Lung (tissue), 12 donors: ENCODE measurements around the gene SMARCAL1. TPM values are rescaled to one million over a fixed set of nuclear protein-coding genes. Genes with fewer than 3 reads are reported as not detected.

Source experiments
- ATAC-seq: fragments of 200-7000 bp; cut with Tn5 transposase; one replicate; pipeline ENCODE4 v1.9.1; 2020; ENCODE audit warnings: moderate number of reproducible peaks; ENCODE audit not compliant: insufficient read depth, low FRiP score
- DNase-seq, 3 donors: peaks; one replicate each; pipeline ENCODE4 v3.0.0-alpha.2; 2013 to 2017
- H3K27ac ChIP-seq, 2 donors: one replicate each; pipeline ENCODE4 v1.5.1; 2013; ENCODE audit warnings: mild to moderate bottlenecking in 2 of 2, moderate library complexity in 2 of 2, control low read depth in 1 of 2, inconsistent platforms in 1 of 2, low read depth in 1 of 2, low read length in 1 of 2
- H3K27me3 ChIP-seq, 3 donors: one replicate each; pipeline ENCODE4 v1.5.1; 2013; ENCODE audit warnings: low read length in 2 of 3; ENCODE audit not compliant: control insufficient read depth in 3 of 3, insufficient read depth in 3 of 3
- H3K36me3 ChIP-seq, 4 donors: one replicate each; pipeline ENCODE4 v1.5.1; 2013; ENCODE audit warnings: low read length in 4 of 4, mild to moderate bottlenecking in 1 of 4, moderate library complexity in 1 of 4; ENCODE audit not compliant: control insufficient read depth in 4 of 4, insufficient read depth in 4 of 4
- H3K4me1 ChIP-seq, 5 donors: one replicate each; pipeline ENCODE4 v1.5.1; 2013; ENCODE audit warnings: low read length in 5 of 5, mild to moderate bottlenecking in 2 of 5, moderate library complexity in 1 of 5; ENCODE audit not compliant: control insufficient read depth in 5 of 5, insufficient read depth in 5 of 5
- H3K4me3 ChIP-seq: one replicate; pipeline ENCODE4 v1.5.1; 2013; ENCODE audit warnings: mild to moderate bottlenecking, control low read depth, moderate library complexity
- H3K9ac ChIP-seq, 2 donors: one replicate each; pipeline ENCODE4 v1.5.1; 2013; ENCODE audit warnings: low read length in 2 of 2, control low read depth in 1 of 2; ENCODE audit not compliant: insufficient read depth in 1 of 2
- H3K9me3 ChIP-seq, 4 donors: one replicate each; pipeline ENCODE4 v1.5.1; 2013; ENCODE audit warnings: low read length in 3 of 4, mild to moderate bottlenecking in 1 of 4, moderate library complexity in 1 of 4; ENCODE audit not compliant: control insufficient read depth in 4 of 4, insufficient read depth in 3 of 4
- CTCF ChIP-seq: IDR thresholded peaks from 2 replicates; pipeline ENCODE4 v1.5.1; 2012; ENCODE audit warnings: mild to moderate bottlenecking; ENCODE audit errors: control extremely low read depth, extremely low read depth
- WGBS, 2 donors: extraction: QIAGEN DNeasy Blood & Tissue Kit; methylation state at CpG; one replicate each; pipeline ENCODE4 v1.1.7; 2013; 5-methylcytosine and 5-hydroxymethylcytosine counted together
- polyA plus RNA-seq, 2 donors: library from polyadenylated mRNA; stranded (reverse); fragments of 200-250 nt; gene quantifications; one replicate each; pipeline ENCODE4 v1.2.1, GENCODE V29; 2013
- total RNA-seq, 2 donors: library from RNA; depleted of rRNA in 1 of 2; stranded (reverse); fragments of >200 nt in 1 of 2; gene quantifications; one replicate each; pipeline ENCODE4 v1.2.1, GENCODE V29; 2014 to 2021
- donor health status: control.
- donor health status: control.
- donor health status: Bipolar disorder and iron deficiency.
- donor health status: healthy.
- donor health status: DM: yes; HTN: yes; CAD: no.

The SMARCAL1 gene
- total and polyA plus RNA-seq, 4 donors: 5.2 to 28.6 (median 13.5) TPM

GRCh38 chr2:216447293-216447692 lies 35.0 kb downstream of the SMARCAL1 start:
- Histone ChIP-seq H3K4me1 (peaks cover 0 to 3% (median 0%) of the 10 kb centered on the region in 5 donors), H3K36me3 (peaks cover 33 to 52% (median 36%) of the 10 kb centered on the region in 4 donors), H3K27me3 (no peaks in the 10 kb centered on the region), H3K9me3 (no peaks in the 10 kb centered on the region), H3K9ac (no peak overlapping the region), H3K27ac (no peak overlapping the region), H3K4me3 (no peak overlapping the region)
- no peak for ATAC-seq
- WGBS, 2 donors: 96 to 98% methylated on average over 3 of the region's 3 CpGs
- no peak for TF ChIP-seq CTCF
- no peak for DNase-seq

- TF ChIP-seq CTCF: no peak
- H3K27ac ChIP-seq: no peak overlapping the region
These were observed 36.5 kb downstream of the SMARCAL1 start for GRCh38 chr2:216448829-216449228.

GRCh38 chr2:216450346-216450745 lies 38.1 kb downstream of the SMARCAL1 start:
- H3K9ac ChIP-seq: no peak overlapping the region
- no peak overlapping the region for H3K27ac ChIP-seq
- H3K27me3 ChIP-seq: no peaks in the 10 kb centered on the region
- peaks cover 0 to 3% (median 0%) of the 10 kb centered on the region in 5 donors for H3K4me1 ChIP-seq
- DNase-seq (peak in 2 of 3 donors; percentile 16 to 49), ATAC-seq (no peak)
- peaks cover 37 to 61% (median 50%) of the 10 kb centered on the region in 4 donors for H3K36me3 ChIP-seq
- TF ChIP-seq CTCF: no peak
- H3K4me3 ChIP-seq: no peak overlapping the region
- no peaks in the 10 kb centered on the region for H3K9me3 ChIP-seq

More at GRCh38 chr2:216448829-216449228, 36.5 kb downstream of the SMARCAL1 start:
- peaks cover 36 to 50% (median 42%) of the 10 kb centered on the region in 4 donors for H3K36me3 ChIP-seq
- ATAC-seq (no peak), DNase-seq (no peak)
- H3K27me3 ChIP-seq: no peaks in the 10 kb centered on the region
- H3K4me3 ChIP-seq: no peak overlapping the region
- peaks cover 0 to 3% (median 0%) of the 10 kb centered on the region in 5 donors for H3K4me1 ChIP-seq
- H3K9me3 ChIP-seq: no peaks in the 10 kb centered on the region
- H3K9ac ChIP-seq: no peak overlapping the region

- TF ChIP-seq CTCF: no peak
- no peak overlapping the region for H3K9ac ChIP-seq
- no peak overlapping the region for H3K27ac ChIP-seq
- peaks cover 0 to 3% (median 0%) of the 10 kb centered on the region in 5 donors for H3K4me1 ChIP-seq
- H3K9me3 ChIP-seq: no peaks in the 10 kb centered on the region
- 94 to 96% methylated on average over 7 of the region's 7 CpGs for WGBS, 2 donors
- H3K27me3 ChIP-seq: no peaks in the 10 kb centered on the region
- no peak for DNase-seq
- H3K36me3 ChIP-seq: peaks cover 39 to 59% (median 50%) of the 10 kb centered on the region in 4 donors
- no peak for ATAC-seq
- H3K4me3 ChIP-seq: no peak overlapping the region
These were observed 38.5 kb downstream of the SMARCAL1 start for GRCh38 chr2:216450784-216451183.
